ENCODE results near the gene CACNA2D3.

Gene CACNA2D3

DNA sequence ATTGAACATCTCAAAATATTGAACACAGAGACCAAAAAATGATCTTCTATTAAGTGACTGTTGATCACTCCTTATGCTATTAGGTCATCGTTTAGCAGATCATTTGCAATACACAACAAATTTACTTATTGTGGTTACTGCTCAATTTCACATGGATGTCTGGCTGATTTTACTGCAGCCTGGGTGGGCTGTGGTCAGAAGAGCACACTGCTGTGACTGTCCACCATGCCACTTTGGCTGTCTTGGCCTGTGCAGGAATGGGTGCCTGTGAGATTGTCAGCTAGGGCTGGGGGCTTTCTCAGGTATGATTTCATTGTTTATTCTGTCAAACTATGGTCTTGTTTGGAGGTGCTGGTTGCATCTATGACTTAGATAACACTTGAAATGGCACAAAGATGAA is 885.6 kb downstream of the CACNA2D3 start:
- DNase-seq (ENCODE audit: low read depth): no peak

DNA sequence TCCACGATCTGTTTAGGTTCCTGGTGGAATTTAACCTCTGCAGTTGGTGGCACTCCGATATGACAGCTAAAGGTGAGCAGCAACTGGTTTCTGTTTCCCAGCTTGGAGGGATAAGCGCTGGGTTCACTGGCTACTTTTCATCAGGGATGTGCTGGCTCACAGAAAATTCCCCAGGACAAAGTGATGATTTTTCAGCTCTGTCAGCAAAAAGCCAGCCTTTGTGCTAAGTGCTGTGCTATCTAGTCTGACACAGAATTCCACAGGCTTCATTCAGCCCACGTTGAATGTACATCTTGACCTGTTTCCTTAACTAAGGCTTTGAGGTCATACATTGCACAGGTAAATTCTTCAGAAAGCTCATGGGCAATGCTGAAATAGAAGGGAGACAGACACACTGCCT is 887.0 kb downstream of the CACNA2D3 start:
- DNase-seq (ENCODE audit: low read depth): no peak

- no peak for DNase-seq (ENCODE audit: low read depth)
These were observed 889.7 kb downstream of the CACNA2D3 start for GRCh38 chr3:55012091-55012490.

GRCh38 chr3:55013145-55013925 is 891.0 kb downstream of the CACNA2D3 start:
- DNase-seq (ENCODE audit: low read depth): no peak

DNA sequence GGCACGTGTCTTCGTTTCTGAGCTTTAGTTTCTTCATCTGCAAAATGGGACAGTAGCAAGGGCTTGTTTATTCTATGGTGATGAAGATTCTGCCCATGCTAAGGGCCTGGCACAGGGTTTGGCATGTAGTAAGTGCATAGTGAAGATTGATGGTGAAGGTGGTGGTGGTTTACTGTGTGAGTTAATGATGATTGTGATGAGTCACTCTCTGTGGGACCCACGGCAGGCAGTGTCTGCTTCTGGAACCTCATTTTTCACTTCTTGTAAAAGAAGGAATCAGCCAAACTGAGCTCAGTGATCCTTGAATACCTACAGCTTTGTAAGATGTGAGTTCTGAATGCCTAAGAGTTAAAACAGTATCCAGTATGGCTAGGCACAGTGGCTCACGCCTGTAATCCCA is 891.7 kb downstream of the CACNA2D3 start:
- no peak for DNase-seq (ENCODE audit: low read depth)

GRCh38 chr3:55014906-55015305 is 892.6 kb downstream of the CACNA2D3 start:
- no peak for DNase-seq (ENCODE audit: low read depth)

DNA sequence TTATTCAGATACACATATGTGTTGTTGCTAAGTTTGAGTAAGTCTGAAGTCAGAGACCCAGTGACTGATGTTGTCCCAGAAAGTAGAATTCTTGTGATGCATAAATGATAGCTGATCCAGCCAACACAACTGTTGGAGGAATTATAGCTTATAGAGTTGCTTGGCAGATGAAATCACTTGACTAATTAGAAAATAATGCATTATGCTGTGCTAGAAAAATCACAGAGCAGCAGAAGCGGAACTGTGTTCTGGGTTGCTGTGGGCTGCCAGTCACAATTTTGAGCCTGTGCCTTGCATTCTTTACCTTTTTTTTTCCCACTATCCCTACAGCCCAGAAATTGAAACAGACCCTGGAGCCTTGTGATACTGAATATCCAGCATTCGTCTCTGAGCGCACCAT is 895.5 kb downstream of the CACNA2D3 start:
- DNase-seq (ENCODE audit: low read depth): no peak

DNA sequence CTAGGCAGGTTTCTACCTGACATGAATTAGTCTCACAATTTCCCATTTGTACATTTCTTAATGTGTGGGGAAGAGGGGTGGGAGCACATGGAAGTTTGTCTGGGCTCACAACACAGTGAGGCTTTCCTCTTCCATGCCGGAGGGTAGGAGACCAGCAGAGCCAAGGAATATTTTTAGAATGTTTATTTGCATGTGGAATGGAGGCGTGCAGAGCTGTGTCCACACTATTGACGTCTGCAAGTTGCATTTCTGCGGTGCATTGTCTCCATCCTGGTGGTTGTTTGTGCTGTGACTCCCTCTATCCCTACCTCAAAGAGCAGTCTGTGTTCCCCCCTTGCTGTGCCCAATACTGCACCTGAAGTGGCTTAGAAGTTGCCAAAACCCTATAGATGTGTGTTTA is 908.6 kb downstream of the CACNA2D3 start:
- DNase-seq (ENCODE audit: low read depth): no peak

- no peak for DNase-seq (ENCODE audit: low read depth)
These were observed 914.7 kb downstream of the CACNA2D3 start for GRCh38 chr3:55036883-55037577.

GRCh38 chr3:55042591-55042990 is 920.2 kb downstream of the CACNA2D3 start:
- DNase-seq (ENCODE audit: low read depth): no peak

- DNase-seq (ENCODE audit: low read depth): no peak
These were observed 922.1 kb downstream of the CACNA2D3 start for GRCh38 chr3:55044486-55044885.

DNA sequence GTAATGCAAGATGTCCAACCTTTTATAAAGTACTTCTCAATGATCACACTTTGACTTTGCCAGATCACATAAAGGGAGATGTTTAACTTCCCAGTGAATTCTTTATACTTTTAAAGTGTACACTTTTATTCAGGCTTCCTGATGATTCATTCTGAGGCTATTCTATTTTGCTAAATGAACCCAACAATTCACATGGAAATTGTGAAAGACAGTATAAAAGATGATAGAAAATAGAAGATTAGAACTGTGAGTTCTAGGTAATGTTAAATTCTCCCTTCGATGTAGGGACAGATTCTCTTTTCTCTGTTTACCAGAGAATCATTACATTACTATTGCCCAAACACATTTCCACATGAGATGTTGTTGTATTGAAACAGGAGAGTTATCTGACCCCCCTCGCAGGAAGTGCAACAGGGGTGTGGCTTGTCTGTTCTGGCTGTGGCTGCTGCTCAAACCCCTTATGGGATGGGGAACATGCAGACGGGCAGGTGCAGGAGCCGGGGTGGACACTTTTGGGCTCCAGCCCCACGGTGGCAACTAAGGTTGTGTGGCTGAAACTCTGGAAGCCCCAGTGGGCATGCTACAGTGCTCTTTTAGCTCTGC is 936.8 kb downstream of the CACNA2D3 start:
- no peak for DNase-seq (ENCODE audit: low read depth)

GRCh38 chr3:55060896-55061719 is 938.8 kb downstream of the CACNA2D3 start:
- DNase-seq (ENCODE audit: low read depth): no peak

- DNase-seq (ENCODE audit: low read depth): no peak
These were observed 939.3 kb downstream of the CACNA2D3 start for GRCh38 chr3:55061720-55062034.

DNA sequence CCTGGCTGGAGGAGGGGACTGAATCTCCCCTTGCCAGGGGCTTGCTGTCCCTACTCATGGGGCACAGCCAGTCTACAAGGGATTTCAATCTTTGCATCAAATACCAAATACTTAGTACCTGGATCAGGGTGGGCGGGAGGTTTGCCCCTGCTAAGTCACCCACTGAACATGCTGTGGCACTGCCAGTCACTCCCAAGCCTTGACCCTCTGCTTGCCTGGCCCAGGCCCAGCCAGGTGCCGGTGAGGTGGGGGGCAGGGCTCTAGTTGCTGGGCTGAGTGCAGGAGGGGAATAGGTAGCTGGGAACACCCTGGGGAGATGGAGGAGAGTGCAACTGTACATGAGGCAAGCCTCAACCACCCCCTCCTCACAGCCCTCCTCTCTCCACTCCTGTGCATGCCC is 941.8 kb downstream of the CACNA2D3 start:
- no peak for DNase-seq (ENCODE audit: low read depth)

- DNase-seq (ENCODE audit: low read depth): no peak
These were observed 943.0 kb downstream of the CACNA2D3 start for GRCh38 chr3:55065331-55065730.

- no peak for DNase-seq (ENCODE audit: low read depth)
These were observed 944.2 kb downstream of the CACNA2D3 start for GRCh38 chr3:55066551-55067047.

DNA sequence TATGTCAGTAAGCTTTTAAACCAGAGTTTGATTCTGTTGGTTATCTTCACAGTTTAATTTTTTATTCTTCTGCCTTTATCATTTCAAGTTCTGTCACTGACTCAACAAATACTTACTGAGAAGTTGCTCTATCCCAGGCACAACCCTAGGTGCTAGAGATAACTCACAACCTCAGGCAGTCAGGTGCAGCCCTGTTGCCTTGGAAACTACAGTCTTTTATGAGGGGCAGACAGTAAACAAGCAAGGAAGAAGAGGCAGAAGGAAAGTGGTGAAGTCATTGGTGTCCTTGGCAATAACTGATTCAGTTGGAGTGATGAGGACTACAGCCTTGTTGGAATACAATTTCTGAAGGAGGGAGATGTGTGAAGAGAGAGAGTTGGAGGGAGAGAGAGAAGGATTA is 947.6 kb downstream of the CACNA2D3 start:
- DNase-seq (ENCODE audit: low read depth): no peak

DNA sequence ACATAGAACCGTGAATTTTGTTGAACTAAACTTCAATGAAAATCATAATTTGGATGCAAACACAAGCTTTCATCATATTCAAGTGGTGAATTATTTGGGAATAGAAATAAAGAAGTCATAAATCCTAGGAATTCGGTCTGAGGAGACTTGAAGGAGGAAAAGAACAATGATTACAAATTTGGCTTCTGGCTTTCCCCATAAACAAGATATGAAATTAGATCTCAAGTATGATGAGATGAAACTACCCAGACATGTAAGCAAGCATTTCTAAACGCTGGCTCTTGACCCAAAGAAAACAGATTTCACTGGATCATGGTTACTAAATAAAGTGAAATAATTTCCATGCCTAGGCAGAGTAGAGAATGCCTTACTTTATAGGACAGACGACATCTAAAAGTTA is 952.4 kb downstream of the CACNA2D3 start:
- DNase-seq (ENCODE audit: low read depth): no peak

GRCh38 chr3:55075846-55076245 is 953.5 kb downstream of the CACNA2D3 start:
- DNase-seq (ENCODE audit: low read depth): no peak

GRCh38 chr3:55077726-55078125 is 955.4 kb downstream of the CACNA2D3 start:
- no peak for DNase-seq (ENCODE audit: low read depth)

GRCh38 chr3:55078876-55079275 is 956.5 kb downstream of the CACNA2D3 start:
- no peak for DNase-seq (ENCODE audit: low read depth)

Data from activated T-helper 1 cell treated with Interleukin-2 at 50 U/mL for 16 hours (primary cell).